Transverse colon (tissue), 4 donors: Measurements from ENCODE around the gene LRP8. TPM values are rescaled to one million over a fixed set of nuclear protein-coding genes. Genes with fewer than 3 reads are reported as not detected.

ENCODE experiments used
- DNase-seq: peaks from one replicate; pipeline ENCODE4 v3.0.0-alpha.2; 2019
- H3K27ac ChIP-seq, 4 donors: fragments of 200-600 bp; sonication (generic); 2 replicates each; pipeline ENCODE4 v1.5.1; 2016 to 2018; ENCODE audit warnings: inconsistent platforms in 4 of 4
- H3K27me3 ChIP-seq: fragments of 200-600 bp; sonication (generic); 2 replicates; pipeline ENCODE4 v1.5.1; 2017; ENCODE audit warnings: inconsistent platforms
- H3K36me3 ChIP-seq, 4 donors: fragments of 200-600 bp; sonication (generic); 2 replicates each; pipeline ENCODE4 v1.5.1; 2017 to 2019; ENCODE audit warnings: inconsistent platforms in 4 of 4
- H3K4me1 ChIP-seq, 4 donors: fragments of 200-600 bp; sonication (generic); 2 replicates each; pipeline ENCODE4 v1.5.1; 2017 to 2020; ENCODE audit warnings: inconsistent platforms in 4 of 4
- H3K4me3 ChIP-seq, 4 donors: fragments of 200-600 bp; sonication (generic); 1 replicate in 1 of 4; 2 replicates in 3 of 4; pipeline versions ENCODE4 v1.5.1 to v1.6.1; 2017 to 2019; ENCODE audit warnings: inconsistent platforms in 4 of 4
- H3K9me3 ChIP-seq, 2 donors: fragments of 200-600 bp; sonication (generic); 2 replicates each; pipeline ENCODE4 v1.5.1; 2017 to 2019; ENCODE audit warnings: inconsistent platforms in 2 of 2
- CTCF ChIP-seq, 5 experiments: fragments of 200-600 bp in 3 of 5; fragments of 450-650 bp in 2 of 5; sonication (generic) in 3 of 5; IDR thresholded peaks; 1 replicate in 2 of 5; 2 replicates in 3 of 5; pipeline ENCODE4 v1.5.1; 2016 to 2017; ENCODE audit warnings: antibody characterized with exemption in 5 of 5, inconsistent platforms in 3 of 5, mild to moderate bottlenecking in 2 of 5, moderate library complexity in 1 of 5
- EP300 ChIP-seq: sonication (generic); formaldehyde crosslinking; IDR thresholded peaks from one replicate; pipeline ENCODE4 v1.6.1; 2017; ENCODE audit warnings: antibody characterized with exemption, low read depth
- POLR2A ChIP-seq: fragments of 450-650 bp; IDR thresholded peaks from one replicate; pipeline ENCODE4 v1.6.1; 2016; ENCODE audit warnings: antibody characterized with exemption, mild to moderate bottlenecking, moderate library complexity
- POLR2AphosphoS5 ChIP-seq, 3 donors: sonication (generic); formaldehyde crosslinking; IDR thresholded peaks; one replicate each; pipeline ENCODE4 v1.6.1; 2016; ENCODE audit warnings: antibody characterized with exemption in 3 of 3
- WGBS, 2 donors: methylation state at CpG; one replicate each; pipeline ENCODE4 v1.1.5; 2018; ENCODE audit warnings: low coverage in 1 of 2; 5-methylcytosine and 5-hydroxymethylcytosine counted together
- in situ Hi-C, 4 donors: fragments of 200-750 bp; cut with MboI; loops; one replicate each; pipeline versions ENCODE4 v1.15.0 to v1.15.1; 2017; ENCODE audit warnings: low sequenced_read_pairs in 3 of 4, low pct_ligation_motif_present in 1 of 4, low pct_unique_long_range_greater_than_20kb in 1 of 4
- intact Hi-C: fragments of 100-400 bp; cut with DNase I; formaldehyde crosslinking; loops from one replicate; pipeline ENCODE4 v1.15.1; 2023; ENCODE audit warnings: low total_unique reads
- total RNA-seq, 4 donors: library from RNA; depleted of rRNA; stranded (reverse); fragments of >200 nt; gene quantifications; one replicate each; pipeline ENCODE4 v1.1.0, GENCODE V29; 2016

Gene LRP8
- total RNA-seq, 4 donors from 2014 or later: 0.37 to 10.7 (median 1.4) TPM

GRCh38 chr1:53265581-53265980 lies 62.3 kb downstream of the LRP8 start:
- in situ Hi-C loops (no loop called here), intact Hi-C loops (no loop called here)
- TF ChIP-seq CTCF (IDR thresholded peaks at IDR 0.05) (no peak), POLR2AphosphoS5 (IDR thresholded peaks at IDR 0.05) (no peak), EP300 (no peak), POLR2A (no peak)
- H3K4me1 ChIP-seq: no peaks in the 10 kb centered on the region
- no peak overlapping the region for H3K4me3 ChIP-seq
- DNase-seq: no peak
- no peaks in the 10 kb centered on the region for H3K36me3 ChIP-seq
- no peak overlapping the region for H3K27ac ChIP-seq
- no peaks in the 10 kb centered on the region for H3K9me3 ChIP-seq
- 90 to 95% methylated on average over 2 to 4 of the region's 4 CpGs for WGBS, 2 donors
- no peaks in the 10 kb centered on the region for H3K27me3 ChIP-seq

- no peaks in the 10 kb centered on the region for H3K9me3 ChIP-seq
- no peak overlapping the region for H3K4me3 ChIP-seq
- H3K27ac ChIP-seq: no peak overlapping the region
- no peak for TF ChIP-seq CTCF (IDR thresholded peaks at IDR 0.05)
- TF ChIP-seq EP300: no peak
- no peak for TF ChIP-seq POLR2A
- no peak for TF ChIP-seq POLR2AphosphoS5 (IDR thresholded peaks at IDR 0.05)
- H3K27me3 ChIP-seq: no peaks in the 10 kb centered on the region
- 94% methylated on average over 11 of the region's 11 CpGs; no CpG with 5 or more reads in 1 of the 2 donors for whole genome bisulfite sequencing, 2 donors
- no peak for DNase-seq
- H3K36me3 ChIP-seq: no peaks in the 10 kb centered on the region
- H3K4me1 ChIP-seq: no peaks in the 10 kb centered on the region
- intact Hi-C loops: no loop called here
- in situ Hi-C loops: no loop called here
These were observed 63.8 kb downstream of the LRP8 start for GRCh38 chr1:53264048-53264447.

- in situ Hi-C loops: no loop called here
- intact Hi-C loops: no loop called here
- Histone ChIP-seq H3K4me1 (no peaks in the 10 kb centered on the region), H3K27ac (no peak overlapping the region), H3K4me3 (no peak overlapping the region), H3K27me3 (no peaks in the 10 kb centered on the region), H3K36me3 (no peaks in the 10 kb centered on the region), H3K9me3 (no peaks in the 10 kb centered on the region)
- 100% methylated on average over 3 of the region's 3 CpGs; no CpG with 5 or more reads in 1 of the 2 donors for WGBS, 2 donors
- no peak for TF ChIP-seq CTCF (IDR thresholded peaks at IDR 0.05)
- TF ChIP-seq POLR2AphosphoS5 (IDR thresholded peaks at IDR 0.05): no peak
- TF ChIP-seq EP300: no peak
- no peak for TF ChIP-seq POLR2A
- no peak for DNase-seq
These were observed 65.9 kb downstream of the LRP8 start for GRCh38 chr1:53262000-53262399.

- in situ Hi-C loops: no loop called here
- Histone ChIP-seq H3K36me3 (no peaks in the 10 kb centered on the region), H3K27ac (peak overlapping the region in 1 of 4 donors; percentile 17), H3K4me3 (no peak overlapping the region), H3K27me3 (no peaks in the 10 kb centered on the region), H3K4me1 (no peaks in the 10 kb centered on the region), H3K9me3 (no peaks in the 10 kb centered on the region)
- no peak for TF ChIP-seq CTCF (IDR thresholded peaks at IDR 0.05)
- no peak for DNase-seq
- WGBS, 2 donors: 43 to 88% methylated on average over 1 to 4 of the region's 4 CpGs
- intact Hi-C loops: no loop called here
These were observed 67.1 kb downstream of the LRP8 start for GRCh38 chr1:53260631-53261247.
